GM21723 (cell line): ENCODE results near the gene CUL1.
"Not testable (repeated sequence)": the region's sequence is repeated elsewhere in the genome, so short reads cannot be mapped to it uniquely, and the experiment has no call there.

Source experiments
- ATAC-seq: cut with Tn5 transposase; IDR thresholded peaks from one replicate; pipeline ENCODE4 v1.9.1; 2021; ENCODE audit warnings: mild to moderate bottlenecking, moderate library complexity; ENCODE audit not compliant: unreplicated experiment

CUL1 gene

DNA sequence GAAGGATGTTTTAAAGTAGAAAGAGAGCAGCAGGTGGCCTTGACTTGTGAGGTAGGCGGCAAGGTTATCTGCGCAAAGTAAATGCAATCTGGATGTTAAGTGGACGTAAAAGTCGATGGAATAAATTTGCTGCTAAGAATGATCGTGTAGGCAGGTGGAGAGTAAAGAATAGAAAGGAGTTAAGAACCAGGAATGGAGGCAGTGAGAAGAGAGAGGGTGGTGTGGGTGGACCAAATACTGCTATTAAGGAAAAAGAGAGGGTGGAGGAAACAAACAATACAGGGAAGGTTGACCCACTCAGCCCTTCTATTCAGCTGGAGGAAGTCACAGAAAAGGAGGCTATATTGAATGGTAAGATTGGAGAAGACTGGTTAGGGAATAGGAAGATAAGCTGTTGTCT lies 1.9 kb upstream of the CUL1 start:
- ATAC-seq = no peak

- no peak for ATAC-seq
These were observed 1.3 kb upstream of the CUL1 start for GRCh38 chr7:148697256-148698006.

- ATAC-seq = peak; percentile 4
These were observed 701 bp upstream of the CUL1 start for GRCh38 chr7:148698007-148698396.

DNA sequence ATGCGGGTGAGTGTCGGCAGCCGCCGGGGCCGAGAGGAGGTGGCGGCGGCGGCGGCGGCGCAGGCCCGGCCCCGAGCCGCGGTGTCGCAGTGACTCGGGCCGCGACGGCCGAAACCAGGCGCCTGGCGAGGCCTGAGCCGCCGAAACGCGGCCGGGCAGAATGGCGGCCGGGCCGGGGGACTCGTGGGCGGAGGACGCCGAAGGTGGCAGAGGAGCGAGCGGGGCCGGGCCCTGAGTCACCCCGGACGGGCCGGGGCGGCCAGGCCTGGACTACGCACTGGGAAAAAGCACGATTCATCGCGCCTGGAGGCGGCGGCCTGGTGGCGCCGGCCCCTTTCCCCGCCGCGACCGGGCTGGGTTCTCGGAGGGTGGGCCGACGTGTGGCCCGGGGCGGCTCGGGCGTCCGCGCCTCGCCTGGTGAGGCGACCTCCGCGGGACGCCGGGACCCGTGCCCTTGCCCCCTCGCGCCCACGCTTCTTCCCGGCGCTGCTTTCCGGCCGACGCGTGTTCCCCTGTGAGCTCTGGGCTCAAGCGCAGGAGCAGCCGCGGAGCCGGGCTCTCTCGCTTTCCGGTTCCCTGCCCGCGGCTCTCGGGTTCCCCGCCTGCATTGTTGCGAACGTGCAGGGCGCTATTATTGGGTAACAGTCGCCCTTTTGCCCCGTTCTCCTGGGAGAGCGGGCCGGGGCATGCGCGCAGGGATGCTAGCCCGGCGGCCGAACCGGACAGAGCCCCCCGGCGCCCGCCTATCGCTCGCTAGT lies 500 bp downstream of the CUL1 start:
- peak; percentile 38 for ATAC-seq

DNA sequence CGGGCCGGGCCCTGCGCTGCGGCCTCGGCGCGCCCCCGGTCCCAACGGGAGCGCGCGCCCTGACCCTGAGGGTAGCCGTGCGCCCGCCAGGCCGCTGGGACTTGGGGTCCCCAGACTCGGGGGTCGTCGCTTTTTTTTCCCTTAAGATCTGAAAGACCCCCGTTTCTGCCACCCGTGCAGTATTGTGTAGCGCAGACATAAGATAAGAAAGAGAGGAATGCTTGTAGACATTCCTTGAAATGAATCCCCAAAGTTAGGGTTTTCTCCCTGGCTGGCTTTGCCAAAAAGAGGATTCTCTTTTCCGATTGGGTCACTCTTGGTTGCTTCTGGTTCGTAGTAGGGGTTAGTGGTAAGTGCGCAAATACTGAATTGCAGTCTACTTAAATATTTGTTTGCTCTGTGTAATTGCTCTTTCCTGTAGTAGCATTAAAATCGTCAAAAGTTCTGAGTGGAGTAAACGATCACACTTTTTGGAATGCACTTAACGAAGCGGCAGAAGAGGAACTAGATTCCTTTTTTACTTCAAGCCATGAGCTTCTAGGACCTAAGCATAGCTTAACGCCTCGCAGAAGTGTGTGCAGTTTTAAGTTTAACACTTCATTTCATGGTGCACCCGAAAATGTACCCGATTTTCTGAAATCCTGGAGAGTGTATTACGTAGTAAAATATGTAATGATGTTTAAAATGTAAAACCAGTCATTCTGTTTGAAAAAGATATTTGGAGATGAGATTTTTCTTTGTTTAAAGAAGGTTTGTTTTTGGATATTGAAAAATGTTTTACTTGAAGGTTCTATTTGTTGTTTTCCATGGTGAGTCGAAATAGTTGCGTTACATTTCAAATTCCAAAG lies 1.3 kb downstream of the CUL1 start:
- ATAC-seq = peak; percentile 37

DNA sequence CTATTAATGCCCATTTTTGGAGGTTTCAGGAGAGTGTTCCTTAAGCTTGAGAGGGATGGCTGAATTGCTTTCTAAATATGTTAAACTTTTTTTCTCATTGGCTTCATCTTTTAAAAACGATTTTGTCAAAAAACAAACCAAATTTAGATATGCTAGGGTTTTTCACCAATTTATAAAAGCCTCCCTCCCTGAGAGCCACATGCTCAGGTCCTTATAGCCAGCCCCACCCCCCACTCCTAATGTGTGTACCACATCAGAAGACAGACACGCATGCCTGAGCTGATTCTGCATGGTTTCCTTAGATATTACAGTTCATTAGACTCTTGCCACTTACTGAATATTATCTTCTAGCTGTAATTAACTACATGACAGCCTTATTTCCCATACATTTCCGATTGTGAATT lies 2.0 kb downstream of the CUL1 start:
- ATAC-seq = no peak

GRCh38 chr7:148701414-148701813 lies 2.7 kb downstream of the CUL1 start:
- no peak for ATAC-seq

DNA sequence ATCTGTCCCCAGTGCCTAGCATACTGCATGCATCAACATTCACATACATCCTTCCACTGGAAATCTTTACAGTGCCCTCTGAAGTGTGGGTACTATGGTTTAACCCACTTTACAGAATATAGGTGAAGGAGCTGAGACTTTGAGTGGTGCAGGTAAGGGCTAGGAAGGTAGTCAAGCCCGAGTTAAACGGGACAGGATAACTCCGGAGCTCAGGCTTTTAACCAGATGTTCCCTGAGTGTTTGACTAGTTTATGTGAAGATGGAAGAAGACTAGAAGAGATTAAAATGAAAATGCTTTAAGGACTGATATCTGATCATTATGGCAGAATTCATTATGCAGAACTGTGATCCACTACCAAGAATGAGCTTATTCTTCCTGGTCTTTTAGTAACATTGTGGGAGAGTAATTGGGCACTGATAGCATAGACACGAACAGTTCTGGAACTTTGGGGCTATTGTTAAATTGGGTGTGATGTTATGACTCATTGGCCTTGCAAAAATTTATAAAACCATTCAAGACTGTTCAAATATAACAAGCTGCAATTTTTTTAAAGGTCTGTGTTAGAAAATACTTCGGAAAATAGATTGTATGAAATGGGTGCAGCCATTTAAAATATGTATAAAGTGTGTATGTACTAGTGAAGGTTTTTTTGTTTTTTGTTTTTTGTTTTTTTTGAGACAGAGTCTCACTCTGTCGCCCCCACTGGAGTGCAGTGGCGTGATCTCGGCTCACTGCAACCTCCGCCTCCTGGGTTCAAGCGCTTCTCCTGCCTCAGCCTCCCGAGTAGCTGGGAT lies 4.4 kb downstream of the CUL1 start:
- no peak for ATAC-seq

DNA sequence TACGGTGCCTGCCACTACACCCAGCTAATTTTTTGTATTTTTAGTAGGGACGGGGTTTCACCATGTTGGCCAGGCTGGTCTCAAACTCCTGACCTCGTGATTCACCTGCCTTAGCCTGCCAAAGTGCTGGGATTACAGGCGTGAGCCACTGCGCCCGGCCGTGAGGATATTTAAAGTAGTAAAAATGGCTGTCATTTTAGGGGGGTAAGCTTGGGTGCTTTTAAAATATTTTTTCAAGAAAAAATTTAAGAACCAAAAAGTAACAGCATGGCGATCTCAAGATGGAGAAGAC lies 4.9 kb downstream of the CUL1 start:
- not testable (repeated sequence) for ATAC-seq

GRCh38 chr7:148704189-148704588 lies 5.5 kb downstream of the CUL1 start:
- ATAC-seq = no peak

GRCh38 chr7:148704970-148705369 lies 6.3 kb downstream of the CUL1 start:
- ATAC-seq = no peak

DNA sequence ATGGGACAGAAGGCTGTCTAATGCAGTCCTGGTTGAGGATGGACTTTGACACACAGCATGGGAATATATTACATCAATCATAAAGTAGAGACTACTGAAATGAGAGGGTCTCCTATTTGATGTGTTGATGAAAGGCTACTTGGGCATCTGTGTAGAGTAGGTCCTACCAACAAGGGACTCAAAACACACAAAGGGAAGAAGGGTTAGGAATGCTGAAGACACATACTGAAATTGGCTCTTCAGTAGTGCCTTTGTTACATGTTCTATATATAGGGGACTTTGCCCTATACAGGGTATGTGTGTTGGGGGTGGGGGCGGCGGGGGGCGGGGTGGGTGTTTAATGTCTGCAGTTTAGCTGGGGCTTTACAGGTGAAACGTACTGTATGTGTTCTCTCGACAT lies 7.7 kb downstream of the CUL1 start:
- no peak for ATAC-seq

GRCh38 chr7:148708026-148708885 lies 9.6 kb downstream of the CUL1 start:
- ATAC-seq = no peak

- ATAC-seq = no peak
These were observed 10.3 kb downstream of the CUL1 start for GRCh38 chr7:148709014-148709413.

DNA sequence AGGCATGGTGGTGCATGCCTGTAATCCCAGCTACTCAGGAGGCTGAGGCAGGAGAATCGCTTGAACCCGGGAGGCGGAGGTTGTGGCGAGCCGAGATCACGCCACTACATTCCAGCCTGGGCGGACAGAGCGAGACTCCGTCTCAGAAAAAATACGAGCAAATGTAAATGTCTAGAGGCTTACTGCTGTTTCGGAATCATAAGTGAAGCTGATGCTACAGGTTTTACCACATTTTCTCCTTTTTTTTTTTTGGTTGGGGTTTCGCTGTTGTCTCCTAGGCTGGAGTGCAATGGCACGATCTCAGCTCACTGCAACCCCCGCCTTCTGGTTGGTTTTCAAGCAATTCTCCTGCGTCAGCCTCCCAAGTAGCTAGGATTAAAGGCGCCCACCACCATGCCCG lies 11.7 kb downstream of the CUL1 start:
- ATAC-seq = not testable (repeated sequence)

GRCh38 chr7:148711191-148712102 lies 12.7 kb downstream of the CUL1 start:
- ATAC-seq = peak; percentile 47

GRCh38 chr7:148712678-148713329 lies 14.1 kb downstream of the CUL1 start:
- peak; percentile 54 for ATAC-seq

GRCh38 chr7:148714498-148714897 lies 15.8 kb downstream of the CUL1 start:
- ATAC-seq = no peak
